Spinal cord (tissue), 10 donors: ENCODE data around the gene SLC39A2. TPM values are rescaled to one million over a fixed set of nuclear protein-coding genes. Genes with fewer than 3 reads are reported as not detected.
A peak's percentile ranks its signal among the peaks of the same experiment; 100 is the strongest.
"Not testable (repeated sequence)": the region's sequence is repeated elsewhere in the genome, so short reads cannot be mapped to it uniquely, and the experiment has no call there.

Experiments
- DNase-seq, 6 donors: peaks; one replicate each; pipeline versions ENCODE4 v3.0.0 to v3.0.0-alpha.2; 2013 to 2015; ENCODE audit warnings: low spot score in 6 of 6, low read depth in 4 of 6
- H3K27ac ChIP-seq: one replicate; pipeline ENCODE4 v1.5.1; 2013; ENCODE audit warnings: low read depth, low read length, control low read depth
- H3K27me3 ChIP-seq: one replicate; pipeline ENCODE4 v1.6.1; 2013; ENCODE audit warnings: low read length; ENCODE audit not compliant: control insufficient read depth, insufficient read depth
- H3K36me3 ChIP-seq: one replicate; pipeline ENCODE4 v1.6.1; 2013; ENCODE audit warnings: low read length; ENCODE audit not compliant: control insufficient read depth, insufficient read depth
- H3K4me1 ChIP-seq: one replicate; pipeline ENCODE4 v1.6.1; 2013; ENCODE audit warnings: low read length; ENCODE audit not compliant: control insufficient read depth, insufficient read depth
- H3K4me3 ChIP-seq: one replicate; pipeline ENCODE4 v1.5.1; 2013; ENCODE audit warnings: low read depth, low read length, control low read depth
- H3K9me3 ChIP-seq: one replicate; pipeline ENCODE4 v1.6.1; 2013; ENCODE audit warnings: low read length; ENCODE audit not compliant: control insufficient read depth, insufficient read depth
- WGBS: methylation state at CpG from one replicate; pipeline ENCODE4 v1.1.5; 2013; ENCODE audit warnings: missing lambda C conversion rate; ENCODE audit not compliant: insufficient coverage; 5-methylcytosine and 5-hydroxymethylcytosine counted together
- polyA plus RNA-seq, 2 donors: library from polyadenylated mRNA; unstranded; fragments of 120-200 nt; gene quantifications; one replicate each; pipeline ENCODE4 v1.2.1, GENCODE V29; 2013; ENCODE audit not compliant: insufficient read length in 2 of 2
- total RNA-seq, 2 donors: library from RNA; depleted of rRNA in 1 of 2; stranded (reverse); fragments of 120-200 nt in 1 of 2; fragments of >200 nt in 1 of 2; gene quantifications; one replicate each; pipeline versions ENCODE4 v1.2.3 to v1.2.4, GENCODE V29; 2013 to 2014
- donor health status: healthy.

SLC39A2 gene
- total and polyA plus RNA-seq, 4 donors = 0.17 to 0.32 TPM; not detected in 2

DNA sequence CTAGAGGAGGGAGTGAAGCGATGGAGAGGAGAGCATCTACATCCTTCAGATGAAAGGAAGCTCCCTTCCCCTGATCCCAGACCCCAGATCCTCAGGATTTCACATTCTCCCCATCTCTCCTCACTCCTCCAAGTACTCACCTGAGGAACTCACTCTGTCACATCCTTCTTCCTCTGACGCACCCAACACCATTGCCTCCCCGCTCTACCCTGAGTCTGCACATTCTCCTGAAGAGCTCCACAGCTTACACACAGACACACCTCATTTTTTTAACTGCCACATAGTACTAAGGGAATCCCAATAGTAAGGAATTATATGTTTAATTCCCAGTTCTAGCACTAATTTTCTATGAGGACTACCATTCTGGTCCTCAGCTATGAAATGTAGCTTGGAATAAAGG lies 25.6 kb upstream of the SLC39A2 start:
- WGBS = 94% methylated on average over 2 of the region's 3 CpGs
- Histone ChIP-seq H3K27me3 (no peaks in the 10 kb centered on the region), H3K9me3 (no peaks in the 10 kb centered on the region), H3K36me3 (no peaks in the 10 kb centered on the region), H3K27ac (no peak overlapping the region), H3K4me1 (peaks cover 12% of the 10 kb centered on the region), H3K4me3 (no peak overlapping the region)
- no peak for DNase-seq

DNA sequence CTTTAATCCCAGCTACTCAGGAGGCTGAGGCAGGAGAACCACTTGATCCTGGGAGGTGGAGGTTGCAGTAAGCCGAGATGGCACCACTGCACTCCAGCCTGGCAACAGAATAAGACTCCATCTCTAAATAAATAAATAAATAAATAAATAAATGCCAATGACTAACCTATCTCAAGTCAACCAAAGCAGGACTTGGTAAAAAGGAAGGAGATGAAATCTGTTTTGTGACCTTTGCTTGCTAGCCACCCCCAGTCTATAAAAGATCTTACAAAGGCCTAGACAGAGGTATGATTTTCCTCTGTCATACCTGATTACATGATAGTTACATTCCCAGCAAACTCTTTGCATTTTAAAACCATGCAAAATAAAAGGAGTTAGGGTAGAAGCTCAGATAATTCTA lies 22.8 kb upstream of the SLC39A2 start:
- H3K36me3 ChIP-seq = no peaks in the 10 kb centered on the region
- H3K27ac ChIP-seq = no peak overlapping the region
- H3K27me3 ChIP-seq = no peaks in the 10 kb centered on the region
- no peak overlapping the region for H3K4me3 ChIP-seq
- no peak for DNase-seq
- H3K4me1 ChIP-seq = peaks cover 5% of the 10 kb centered on the region
- H3K9me3 ChIP-seq = no peaks in the 10 kb centered on the region
- no CpG with 5 or more reads among the region's 1 CpG for WGBS

DNA sequence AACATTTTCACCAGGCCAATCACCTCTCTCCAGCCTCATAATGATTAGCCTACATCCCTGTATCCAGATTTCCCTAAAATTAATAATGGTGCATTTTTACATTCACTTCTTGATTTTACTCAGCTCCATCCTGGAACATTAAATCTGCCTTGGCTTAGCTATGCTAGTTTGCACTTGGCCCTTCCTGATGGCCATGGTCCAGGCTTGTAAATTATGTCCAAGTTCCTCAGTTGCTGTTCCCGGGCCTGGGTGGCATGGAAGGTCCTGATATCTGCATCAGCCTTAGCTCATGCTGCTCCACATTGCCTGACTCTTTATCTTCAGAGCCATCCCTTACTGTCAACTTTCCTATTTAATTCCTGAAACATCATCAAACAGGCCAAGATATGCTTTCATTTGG lies 20.4 kb upstream of the SLC39A2 start:
- no peak for DNase-seq
- H3K9me3 ChIP-seq = no peaks in the 10 kb centered on the region
- H3K4me3 ChIP-seq = no peak overlapping the region
- no peaks in the 10 kb centered on the region for H3K36me3 ChIP-seq
- WGBS = 63% methylated on average over 1 of the region's 1 CpG
- no peaks in the 10 kb centered on the region for H3K4me1 ChIP-seq
- H3K27me3 ChIP-seq = no peaks in the 10 kb centered on the region
- H3K27ac ChIP-seq = no peak overlapping the region

DNA sequence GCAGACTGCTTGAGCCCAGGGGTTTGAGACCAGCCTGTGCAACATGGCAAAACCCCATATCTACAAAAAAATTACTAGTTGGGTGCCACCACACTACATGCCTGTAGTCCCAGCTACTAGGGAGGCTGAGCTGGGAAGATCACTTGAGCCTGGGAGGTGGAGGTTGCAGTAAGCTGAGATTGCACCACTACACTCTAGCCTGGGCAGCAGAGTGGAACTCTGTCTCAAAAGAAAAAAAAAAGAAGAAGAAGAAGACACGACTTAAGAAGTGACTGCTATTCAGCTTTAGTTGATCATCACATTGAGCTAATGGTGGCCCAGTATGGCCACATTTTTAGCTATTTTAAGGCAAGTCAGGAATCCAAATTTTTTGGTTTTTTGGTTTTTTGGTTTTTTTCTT lies 18.2 kb upstream of the SLC39A2 start:
- Histone ChIP-seq H3K9me3 (no peaks in the 10 kb centered on the region), H3K27me3 (no peaks in the 10 kb centered on the region), H3K36me3 (no peaks in the 10 kb centered on the region), H3K27ac (no peak overlapping the region), H3K4me1 (no peaks in the 10 kb centered on the region), H3K4me3 (no peak overlapping the region)
- WGBS = 89% methylated on average over 1 of the region's 1 CpG
- DNase-seq = no peak

DNA sequence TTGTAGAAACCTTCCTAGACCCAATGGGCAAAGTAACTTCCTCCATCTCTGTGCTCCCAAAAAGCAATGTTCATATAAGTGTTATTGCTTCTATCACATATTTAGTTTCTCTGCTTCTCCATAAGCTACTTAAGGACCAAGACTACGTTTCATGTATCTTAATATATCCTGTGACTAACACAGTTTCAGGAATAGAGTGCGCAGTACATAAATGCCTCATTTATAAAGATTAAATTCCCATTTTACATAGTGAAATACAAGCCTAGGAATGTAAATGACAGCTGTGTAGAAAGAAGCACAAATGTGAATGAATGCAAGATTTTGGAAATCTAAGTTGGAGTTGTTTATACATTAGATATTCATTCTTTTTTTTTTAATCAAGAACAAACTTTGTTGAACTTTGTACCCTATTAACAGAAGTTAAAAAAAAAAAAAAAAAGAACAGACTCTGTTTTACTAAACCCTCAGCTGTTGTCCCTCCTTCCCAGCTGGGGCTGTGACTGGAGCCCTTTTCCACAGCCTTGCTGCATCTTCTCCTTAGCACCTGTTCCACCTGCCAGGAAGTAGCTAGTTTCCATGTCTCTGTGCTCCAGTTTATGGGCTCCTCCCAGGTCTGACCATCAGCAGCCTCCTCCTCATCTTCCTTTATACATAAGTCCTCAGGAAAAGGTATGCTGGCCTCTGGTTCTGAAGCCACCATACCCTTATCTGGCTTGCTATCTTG lies 16.3 kb upstream of the SLC39A2 start:
- DNase-seq = no peak
- H3K27me3 ChIP-seq = no peaks in the 10 kb centered on the region
- H3K36me3 ChIP-seq = no peaks in the 10 kb centered on the region
- WGBS = no CpG with 5 or more reads among the region's 2 CpGs
- no peak overlapping the region for H3K4me3 ChIP-seq
- no peaks in the 10 kb centered on the region for H3K4me1 ChIP-seq
- H3K27ac ChIP-seq = no peak overlapping the region
- H3K9me3 ChIP-seq = no peaks in the 10 kb centered on the region

DNA sequence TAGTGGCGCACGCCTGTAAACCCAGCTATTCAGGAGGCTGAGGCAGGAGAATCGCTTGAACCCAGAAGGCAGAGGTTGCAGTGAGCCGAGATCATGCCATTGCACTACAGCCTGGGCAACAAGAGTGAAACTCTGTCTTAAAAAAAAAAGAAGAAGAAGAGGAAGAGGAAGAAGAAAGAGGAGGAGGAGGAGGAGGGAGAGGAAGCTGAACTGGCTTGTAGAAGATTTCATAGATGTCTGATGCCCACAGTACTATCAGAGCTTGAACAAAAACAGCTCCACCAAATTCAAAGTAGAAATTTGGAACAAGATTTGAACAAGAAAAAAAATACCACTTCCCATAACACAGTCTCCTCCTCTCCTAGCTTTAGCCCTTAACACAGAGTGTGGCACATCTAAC lies 13.4 kb upstream of the SLC39A2 start:
- H3K4me1 ChIP-seq, H3K27ac ChIP-seq, H3K4me3 ChIP-seq, H3K27me3 ChIP-seq, H3K36me3 ChIP-seq, H3K9me3 ChIP-seq, DNase-seq: not testable (repeated sequence)
- 85% methylated on average over 2 of the region's 4 CpGs for WGBS

DNA sequence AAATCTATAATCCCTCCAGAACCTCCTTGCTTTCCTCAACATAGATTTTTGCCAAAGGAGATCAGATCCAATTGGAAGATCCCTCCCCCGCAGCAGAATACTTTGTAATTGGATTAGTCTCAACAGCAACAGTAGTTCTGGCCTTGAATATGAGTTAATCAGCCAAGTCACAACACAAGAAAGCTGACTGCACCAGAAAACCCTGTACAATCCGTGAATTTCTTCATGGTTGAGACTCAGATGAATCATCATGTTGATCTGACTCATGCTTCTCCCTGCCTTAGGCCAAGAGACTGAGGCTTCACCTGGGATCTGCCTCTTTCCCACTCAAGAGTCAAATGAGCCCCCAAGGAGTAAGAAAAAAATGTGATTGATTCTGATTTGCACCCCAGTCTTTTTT lies 12.3 kb upstream of the SLC39A2 start:
- no peaks in the 10 kb centered on the region for H3K27me3 ChIP-seq
- H3K4me1 ChIP-seq = peaks cover 9% of the 10 kb centered on the region
- no peak overlapping the region for H3K27ac ChIP-seq
- 25% methylated on average over 1 of the region's 2 CpGs for WGBS
- H3K36me3 ChIP-seq = peaks cover 3% of the 10 kb centered on the region
- peak in 2 of 6 donors; percentile 1 to 50 for DNase-seq
- H3K9me3 ChIP-seq = no peaks in the 10 kb centered on the region
- no peak overlapping the region for H3K4me3 ChIP-seq

DNA sequence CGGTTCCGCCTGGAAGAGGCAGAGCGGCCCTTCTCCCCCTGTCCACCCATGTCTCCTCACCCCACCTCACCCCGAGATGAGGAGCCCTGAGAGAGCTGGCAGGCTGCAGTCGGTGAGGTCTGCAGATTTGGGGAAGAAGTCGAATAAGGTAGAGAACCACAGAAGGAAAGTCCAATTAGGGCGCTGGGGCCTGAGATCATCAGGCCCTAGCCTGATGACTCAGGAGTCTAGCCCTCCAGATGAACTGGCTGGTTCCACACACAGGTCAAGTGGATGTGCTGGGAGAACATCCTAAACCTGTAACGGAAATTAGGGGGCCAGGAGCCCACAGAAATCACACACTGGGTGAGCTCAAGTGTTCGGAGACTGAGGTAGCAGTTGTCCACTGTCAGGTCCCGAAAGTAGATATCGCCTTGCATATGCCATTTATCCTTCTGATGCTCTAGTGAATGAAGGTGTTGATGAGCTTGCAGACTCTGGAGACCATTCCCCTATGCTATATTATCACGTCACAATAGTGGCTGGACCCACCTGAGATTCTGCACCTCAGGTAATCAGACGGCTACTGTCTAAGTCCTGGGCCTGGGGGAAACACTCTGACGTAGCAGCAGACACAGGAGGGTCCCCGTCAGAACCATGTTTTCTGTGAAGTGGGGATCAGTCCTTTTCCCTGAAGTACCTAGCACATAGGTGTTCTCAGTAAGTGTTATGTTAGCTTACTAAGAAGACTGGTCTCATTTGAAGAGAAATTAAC lies 10.2 kb upstream of the SLC39A2 start:
- Histone ChIP-seq H3K27ac (peak overlapping the region; percentile 78), H3K36me3 (peaks cover 7% of the 10 kb centered on the region), H3K4me3 (peak overlapping the region; percentile 39), H3K4me1 (peaks cover 9% of the 10 kb centered on the region), H3K27me3 (no peaks in the 10 kb centered on the region), H3K9me3 (no peaks in the 10 kb centered on the region)
- WGBS = 96% methylated on average over 4 of the region's 15 CpGs
- DNase-seq = peak in 2 of 6 donors; percentile 3 to 4

DNA sequence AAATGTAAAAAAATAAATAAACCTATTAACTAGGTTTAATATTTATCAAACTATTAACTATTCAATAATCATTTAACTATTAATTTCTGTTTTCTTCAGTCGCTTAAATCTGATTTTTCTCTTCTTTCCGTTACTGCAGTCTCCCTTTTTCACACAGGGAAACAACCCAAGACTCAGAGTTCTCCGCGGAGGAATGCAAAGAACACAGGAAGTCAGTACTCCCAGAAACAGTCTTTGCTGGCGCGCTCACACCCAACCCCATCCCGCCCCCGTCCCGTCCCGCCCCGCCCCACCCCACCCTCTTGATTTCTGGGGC lies 9.7 kb upstream of the SLC39A2 start:
- WGBS = 0% methylated on average over 2 of the region's 11 CpGs
- H3K36me3 ChIP-seq = peaks cover 12% of the 10 kb centered on the region
- no peak for DNase-seq
- peaks cover 9% of the 10 kb centered on the region for H3K4me1 ChIP-seq
- peak overlapping the region; percentile 39 for H3K4me3 ChIP-seq
- H3K27ac ChIP-seq = peak overlapping the region; percentile 78
- H3K9me3 ChIP-seq = no peaks in the 10 kb centered on the region
- no peaks in the 10 kb centered on the region for H3K27me3 ChIP-seq
